Urinary bladder (tissue), 4 donors: Measurements from ENCODE around the gene BLOC1S3. TPM values are rescaled to one million over a fixed set of nuclear protein-coding genes. Genes with fewer than 3 reads are reported as not detected.

Source experiments
- DNase-seq: peaks from one replicate; pipeline ENCODE4 v3.0.0-alpha.2; 2015; ENCODE audit errors: extremely low spot score
- H3K27ac ChIP-seq: one replicate; pipeline ENCODE4 v1.5.1; 2013; ENCODE audit warnings: low read depth, mild to moderate bottlenecking, moderate library complexity
- H3K36me3 ChIP-seq: one replicate; pipeline ENCODE4 v1.6.1; 2013; ENCODE audit warnings: mild to moderate bottlenecking, moderate library complexity; ENCODE audit not compliant: insufficient read depth
- H3K4me1 ChIP-seq: one replicate; pipeline ENCODE4 v1.6.1; 2013; ENCODE audit warnings: mild to moderate bottlenecking, moderate library complexity; ENCODE audit not compliant: insufficient read depth
- H3K4me3 ChIP-seq: one replicate; pipeline ENCODE4 v1.5.1; 2013; ENCODE audit warnings: low read depth, low read length
- WGBS: extraction: QIAGEN DNeasy Blood & Tissue Kit; methylation state at CpG from one replicate; pipeline ENCODE4 v1.1.7; 2013; 5-methylcytosine and 5-hydroxymethylcytosine counted together
- polyA plus RNA-seq: library from polyadenylated mRNA; stranded (reverse); fragments of 200-250 nt; gene quantifications from one replicate; pipeline ENCODE4 v1.2.3, GENCODE V29; 2013
- total RNA-seq: library from RNA; depleted of rRNA; stranded (reverse); fragments of >200 nt; gene quantifications from one replicate; pipeline ENCODE4 v1.2.3, GENCODE V29; 2014
- donor health status: healthy with polysubstance abuse.
- donor health status: healthy.

The BLOC1S3 gene
- total and polyA plus RNA-seq, 2 donors: 3.9 to 9.3 TPM

GRCh38 chr19:45200568-45200967, 22.0 kb downstream of the BLOC1S3 start:
- H3K4me1 ChIP-seq: no peaks in the 10 kb centered on the region
- DNase-seq: no peak
- WGBS: 35% methylated on average over 4 of the region's 4 CpGs
- H3K4me3 ChIP-seq: no peak overlapping the region
- no peaks in the 10 kb centered on the region for H3K36me3 ChIP-seq
- no peak overlapping the region for H3K27ac ChIP-seq

GRCh38 chr19:45202637-45203036, 24.1 kb downstream of the BLOC1S3 start:
- no peak overlapping the region for H3K27ac ChIP-seq
- 66% methylated on average over 6 of the region's 6 CpGs for whole genome bisulfite sequencing
- DNase-seq: no peak
- no peaks in the 10 kb centered on the region for H3K4me1 ChIP-seq
- no peaks in the 10 kb centered on the region for H3K36me3 ChIP-seq
- H3K4me3 ChIP-seq: no peak overlapping the region

- Histone ChIP-seq H3K4me3 (no peak overlapping the region), H3K36me3 (no peaks in the 10 kb centered on the region), H3K27ac (no peak overlapping the region), H3K4me1 (no peaks in the 10 kb centered on the region)
- 84% methylated on average over 12 of the region's 12 CpGs for WGBS
- no peak for DNase-seq
Observed at GRCh38 chr19:45205810-45206209, 27.2 kb downstream of the BLOC1S3 start.

- Histone ChIP-seq H3K27ac (no peak overlapping the region), H3K4me3 (no peak overlapping the region), H3K36me3 (no peaks in the 10 kb centered on the region), H3K4me1 (no peaks in the 10 kb centered on the region)
- WGBS: 88% methylated on average over 3 of the region's 3 CpGs
- no peak for DNase-seq
Observed at GRCh38 chr19:45206328-45206727, 27.7 kb downstream of the BLOC1S3 start.

- Histone ChIP-seq H3K4me3 (no peak overlapping the region), H3K27ac (no peak overlapping the region), H3K4me1 (no peaks in the 10 kb centered on the region), H3K36me3 (no peaks in the 10 kb centered on the region)
- WGBS: 39% methylated on average over 17 of the region's 17 CpGs
- no peak for DNase-seq
Observed at GRCh38 chr19:45211751-45212381, 33.3 kb downstream of the BLOC1S3 start.

DNA sequence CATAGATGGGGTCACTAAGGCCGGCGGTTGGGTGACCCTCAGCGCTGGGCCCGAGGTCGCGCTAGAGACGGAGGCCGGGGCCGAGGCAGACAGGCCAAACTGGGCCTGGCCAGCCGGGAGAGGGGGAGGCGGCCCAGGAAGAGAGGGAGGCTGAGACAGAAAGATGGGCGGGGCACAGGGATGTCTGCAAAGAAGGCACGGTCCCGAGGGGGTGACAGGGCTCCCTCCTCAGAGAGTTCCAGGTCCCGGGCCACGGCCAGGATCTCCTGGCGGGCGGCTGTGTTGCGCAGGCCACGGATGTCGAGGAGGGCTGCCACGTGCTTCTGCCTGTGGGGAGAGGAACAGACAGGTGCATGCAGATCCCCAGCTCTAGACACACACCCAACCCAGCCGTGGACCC, 34.4 kb downstream of the BLOC1S3 start:
- 87% methylated on average over 23 of the region's 23 CpGs for WGBS
- no peak for DNase-seq
- H3K27ac ChIP-seq: no peak overlapping the region
- H3K36me3 ChIP-seq: no peaks in the 10 kb centered on the region
- H3K4me1 ChIP-seq: no peaks in the 10 kb centered on the region
- no peak overlapping the region for H3K4me3 ChIP-seq

- no peak for DNase-seq
- Histone ChIP-seq H3K4me3 (no peak overlapping the region), H3K36me3 (no peaks in the 10 kb centered on the region), H3K27ac (no peak overlapping the region), H3K4me1 (no peaks in the 10 kb centered on the region)
- WGBS: 22% methylated on average over 35 of the region's 35 CpGs
Observed at GRCh38 chr19:45215391-45216191, 37.0 kb downstream of the BLOC1S3 start.

DNA sequence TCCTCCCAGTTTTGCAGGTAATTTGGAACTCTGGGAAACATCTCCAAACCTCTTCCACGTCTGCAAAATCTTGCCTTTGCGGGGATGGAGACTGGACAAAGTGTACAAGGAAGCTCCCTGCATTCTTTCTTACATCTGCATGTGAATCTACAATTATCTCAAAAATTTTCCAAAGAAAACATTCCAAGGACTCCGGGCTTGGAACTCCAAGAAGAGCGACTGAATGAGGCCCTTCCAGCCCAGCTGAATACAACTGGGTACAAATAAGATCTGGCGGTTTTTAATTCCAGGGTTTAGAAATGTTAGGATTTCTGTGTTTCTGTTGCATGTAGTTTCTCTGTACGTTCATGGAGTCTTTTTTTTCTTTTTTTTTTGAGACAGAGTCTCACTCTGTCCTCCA, 38.1 kb downstream of the BLOC1S3 start:
- DNase-seq: no peak
- no peaks in the 10 kb centered on the region for H3K36me3 ChIP-seq

DNA sequence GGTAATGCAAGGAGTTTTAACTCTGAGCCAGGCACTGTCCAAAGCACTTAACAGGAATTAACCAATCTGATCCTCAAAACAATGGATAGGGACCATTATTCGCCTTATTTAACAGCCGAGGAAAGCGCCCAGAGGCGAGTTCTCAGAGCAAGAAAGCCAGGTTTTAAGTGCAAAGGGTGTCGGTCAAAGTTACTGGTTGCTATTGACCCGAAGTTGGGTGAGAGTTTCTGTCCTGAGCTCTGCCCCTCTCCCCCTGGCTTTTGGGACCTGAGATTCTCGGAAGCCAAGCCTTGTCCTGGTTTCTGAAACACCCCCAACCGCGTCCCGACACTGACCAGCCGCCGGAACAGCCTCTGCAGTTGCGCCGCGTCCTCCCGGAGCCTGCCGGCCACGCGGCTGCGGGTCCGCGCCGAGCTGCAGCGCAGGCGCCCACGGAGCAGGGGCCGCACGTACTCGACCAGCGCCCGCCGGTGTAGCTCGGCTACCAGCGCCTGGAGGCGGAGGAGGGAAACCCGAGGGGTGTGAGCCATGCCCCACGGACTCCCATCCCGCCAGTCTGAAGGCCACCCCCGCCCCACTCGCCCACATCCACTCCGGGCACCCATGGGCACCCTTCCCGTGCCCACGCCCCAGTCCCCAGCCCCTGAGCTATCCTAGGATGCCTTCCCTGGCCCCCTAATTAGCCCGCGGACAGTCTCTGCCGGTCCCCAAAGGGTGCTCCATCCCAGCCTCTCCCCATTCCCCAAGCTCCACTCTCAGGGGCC, 38.8 kb downstream of the BLOC1S3 start:
- Histone ChIP-seq H3K36me3 (no peaks in the 10 kb centered on the region), H3K4me3 (no peak overlapping the region), H3K4me1 (no peaks in the 10 kb centered on the region), H3K27ac (no peak overlapping the region)
- no peak for DNase-seq
- WGBS: 13% methylated on average over 46 of the region's 46 CpGs

More for the DNA sequence above, 38.1 kb downstream of the BLOC1S3 start:
- Histone ChIP-seq H3K4me1 (no peaks in the 10 kb centered on the region), H3K4me3 (no peak overlapping the region), H3K27ac (no peak overlapping the region)
- 59% methylated on average over 6 of the region's 6 CpGs for WGBS

- no peak overlapping the region for H3K4me3 ChIP-seq
- no peaks in the 10 kb centered on the region for H3K4me1 ChIP-seq
- no peak overlapping the region for H3K27ac ChIP-seq
- no peaks in the 10 kb centered on the region for H3K36me3 ChIP-seq
- DNase-seq: no peak
- WGBS: 35% methylated on average over 14 of the region's 14 CpGs
Observed at GRCh38 chr19:45217957-45218334, 39.4 kb downstream of the BLOC1S3 start.

- Histone ChIP-seq H3K36me3 (no peaks in the 10 kb centered on the region), H3K27ac (no peak overlapping the region), H3K4me3 (no peak overlapping the region), H3K4me1 (no peaks in the 10 kb centered on the region)
- DNase-seq: no peak
- WGBS: 55% methylated on average over 4 of the region's 4 CpGs
Observed at GRCh38 chr19:45218426-45218825, 39.8 kb downstream of the BLOC1S3 start.

DNA sequence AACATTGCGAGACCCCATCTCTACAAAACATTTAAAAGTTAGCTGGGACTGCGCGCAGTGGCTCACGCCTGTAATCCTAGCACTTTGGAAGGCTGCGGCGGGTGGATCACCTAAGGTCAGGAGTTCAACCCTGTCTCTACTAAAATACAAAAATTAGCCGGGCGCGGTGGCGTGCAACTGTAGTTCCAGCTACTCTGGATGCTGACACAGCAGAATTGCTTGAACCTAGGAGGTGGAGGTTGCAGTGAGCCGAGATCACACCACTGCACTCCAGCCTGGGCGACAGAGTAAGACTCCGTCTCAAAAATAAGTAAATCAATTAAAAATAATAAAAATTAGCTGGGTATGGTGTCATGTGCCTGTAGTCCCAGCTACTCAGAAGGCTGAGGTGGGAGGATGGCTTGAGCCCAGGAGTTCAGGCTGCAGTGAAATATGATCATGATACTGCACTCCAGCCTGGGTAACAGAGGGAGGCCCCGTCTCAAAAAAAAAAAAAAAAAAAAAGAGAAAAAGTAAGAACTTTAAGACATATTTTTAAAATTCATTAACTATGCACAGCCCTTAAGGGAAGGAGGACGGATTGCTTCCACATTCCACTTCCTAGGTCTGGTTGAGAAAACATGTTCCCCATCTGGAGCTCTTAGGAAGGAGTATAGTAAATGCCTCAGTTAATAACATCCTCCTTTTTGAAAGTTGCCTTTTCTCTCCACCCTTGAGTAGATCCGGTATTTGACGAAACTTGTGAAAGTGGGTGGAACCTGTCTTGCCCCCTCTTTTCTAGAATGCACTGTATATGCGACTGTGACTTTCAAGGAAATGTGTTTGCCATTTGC, 40.5 kb downstream of the BLOC1S3 start:
- DNase-seq: no peak
- H3K36me3 ChIP-seq: no peaks in the 10 kb centered on the region
- H3K4me3 ChIP-seq: no peak overlapping the region
- WGBS: 67% methylated on average over 18 of the region's 18 CpGs
- H3K27ac ChIP-seq: no peak overlapping the region
- no peaks in the 10 kb centered on the region for H3K4me1 ChIP-seq

- no peak for DNase-seq
- no peak overlapping the region for H3K27ac ChIP-seq
- H3K4me3 ChIP-seq: no peak overlapping the region
- H3K4me1 ChIP-seq: no peaks in the 10 kb centered on the region
- no peaks in the 10 kb centered on the region for H3K36me3 ChIP-seq
- WGBS: 90% methylated on average over 6 of the region's 6 CpGs
Observed at GRCh38 chr19:45222724-45223123, 44.1 kb downstream of the BLOC1S3 start.
